Hepatocyte (in vitro differentiated cells): ENCODE data around the gene CHD5. TPM values are rescaled to one million over a fixed set of nuclear protein-coding genes. Genes with fewer than 3 reads are reported as not detected.

Source experiments
- DNase-seq: peaks from one replicate; pipeline ENCODE4 v3.0.0-alpha.2; 2016; ENCODE audit warnings: low spot score
- H2AFZ ChIP-seq: fragments of 200-600 bp; sonication (generic); 2 replicates; pipeline ENCODE4 v1.6.0; 2016; ENCODE audit warnings: antibody characterized with exemption, mild to moderate bottlenecking
- H3K27ac ChIP-seq: fragments of 200-600 bp; sonication (generic); 2 replicates; pipeline ENCODE4 v1.5.1; 2016; ENCODE audit warnings: mild to moderate bottlenecking
- H3K27me3 ChIP-seq: fragments of 200-600 bp; sonication (generic); 2 replicates; pipeline ENCODE4 v1.6.1; 2016
- H3K36me3 ChIP-seq: fragments of 200-600 bp; sonication (generic); replicated peaks from 2 replicates; pipeline ENCODE4 v1.5.1; 2016; ENCODE audit warnings: low read depth; ENCODE audit not compliant: insufficient read depth
- H3K4me1 ChIP-seq: fragments of 200-600 bp; sonication (generic); 2 replicates; pipeline ENCODE4 v1.5.1; 2016; ENCODE audit warnings: mild to moderate bottlenecking, moderate library complexity; ENCODE audit not compliant: insufficient read depth
- H3K4me2 ChIP-seq: fragments of 200-600 bp; sonication (generic); 2 replicates; pipeline ENCODE4 v1.6.0; 2016
- H3K4me3 ChIP-seq: fragments of 200-600 bp; sonication (generic); 2 replicates; pipeline ENCODE4 v1.5.1; 2016; ENCODE audit warnings: mild to moderate bottlenecking
- H3K79me2 ChIP-seq: fragments of 200-600 bp; sonication (generic); 2 replicates; pipeline ENCODE4 v1.6.0; 2017; ENCODE audit warnings: mild to moderate bottlenecking
- H3K9me2 ChIP-seq: fragments of 200-600 bp; sonication (generic); replicated peaks from 2 replicates; pipeline ENCODE4 v1.6.0; 2017; ENCODE audit warnings: mild to moderate bottlenecking; ENCODE audit not compliant: insufficient read depth
- H3K9me3 ChIP-seq: fragments of 200-600 bp; sonication (generic); 2 replicates; pipeline ENCODE4 v1.5.1; 2016; ENCODE audit warnings: low read depth, mild to moderate bottlenecking
- H4K20me1 ChIP-seq: fragments of 200-600 bp; sonication (generic); 2 replicates; pipeline ENCODE4 v1.6.0; 2016; ENCODE audit warnings: mild to moderate bottlenecking; ENCODE audit not compliant: insufficient read depth, poor library complexity, severe bottlenecking
- CTCF ChIP-seq: fragments of 200-600 bp; sonication (generic); IDR thresholded peaks from 2 replicates; pipeline ENCODE4 v1.5.1; 2016; ENCODE audit warnings: antibody characterized with exemption, mild to moderate bottlenecking; ENCODE audit not compliant: poor library complexity
- EZH2 ChIP-seq: fragments of 200-600 bp; sonication (generic); IDR thresholded peaks from 2 replicates; pipeline ENCODE4 v1.6.1; 2016; ENCODE audit warnings: antibody characterized with exemption, mild to moderate bottlenecking, borderline replicate concordance
- EZH2phosphoT487 ChIP-seq: fragments of 200-600 bp; sonication (generic); IDR thresholded peaks from one replicate; pipeline ENCODE4 v1.6.1; 2018; ENCODE audit warnings: antibody characterized with exemption, mild to moderate bottlenecking, low read depth, moderate library complexity; ENCODE audit not compliant: unreplicated experiment, severe bottlenecking
- WGBS: methylation state at CpG from one replicate; pipeline ENCODE4 v1.1.6; 2016; ENCODE audit warnings: low lambda C conversion rate; ENCODE audit errors: missing lambda C conversion rate; 5-methylcytosine and 5-hydroxymethylcytosine counted together
- polyA plus RNA-seq: library from polyadenylated mRNA; unstranded; fragments of >200 nt; fragmentation: Nextera tagmentation; extraction: Ambion mirVana; gene quantifications from 2 replicates; pipeline ENCODE4 v1.2.1, GENCODE V29; 2016
- total RNA-seq: library from RNA; depleted of rRNA; stranded (reverse); fragments of >200 nt; gene quantifications from 2 replicates; pipeline ENCODE4 v1.2.3, GENCODE V29; 2014

Gene CHD5
- total and polyA plus RNA-seq, 2 experiments from 2014 or later, result 0.13 TPM; not detected in 1

GRCh38 chr1:6094801-6095505 is 85.2 kb downstream of the CHD5 start:
- Histone ChIP-seq H2AFZ (no peak overlapping the region), H3K4me3 (no peak overlapping the region), H4K20me1 (no peaks in the 10 kb centered on the region), H3K4me2 (no peak overlapping the region), H3K36me3 (no peaks in the 10 kb centered on the region), H3K9me3 (no peaks in the 10 kb centered on the region), H3K4me1 (no peaks in the 10 kb centered on the region), H3K79me2 (no peaks in the 10 kb centered on the region), H3K27ac (no peak overlapping the region), H3K27me3 (no peaks in the 10 kb centered on the region), H3K9me2 (no peaks in the 10 kb centered on the region)
- TF ChIP-seq EZH2 (no peak), CTCF (no peak), EZH2phosphoT487 (no peak)
- 95% methylated on average over 21 of the region's 21 CpGs for WGBS
- DNase-seq, result no peak

GRCh38 chr1:6094246-6094645 is 85.9 kb downstream of the CHD5 start:
- H3K27me3 ChIP-seq, result no peaks in the 10 kb centered on the region
- H3K9me3 ChIP-seq, result no peaks in the 10 kb centered on the region
- no peaks in the 10 kb centered on the region for H3K79me2 ChIP-seq
- TF ChIP-seq EZH2phosphoT487 (no peak), EZH2 (no peak), CTCF (no peak)
- H3K4me3 ChIP-seq, result no peak overlapping the region
- H3K36me3 ChIP-seq, result no peaks in the 10 kb centered on the region
- H2AFZ ChIP-seq, result no peak overlapping the region
- WGBS, result 96% methylated on average over 18 of the region's 19 CpGs
- H3K9me2 ChIP-seq, result no peaks in the 10 kb centered on the region
- no peak overlapping the region for H3K27ac ChIP-seq
- H3K4me2 ChIP-seq, result no peak overlapping the region
- DNase-seq, result no peak
- no peaks in the 10 kb centered on the region for H3K4me1 ChIP-seq
- H4K20me1 ChIP-seq, result no peaks in the 10 kb centered on the region

GRCh38 chr1:6093611-6094010 is 86.5 kb downstream of the CHD5 start:
- H3K27me3 ChIP-seq, result no peaks in the 10 kb centered on the region
- H3K4me1 ChIP-seq, result no peaks in the 10 kb centered on the region
- no peaks in the 10 kb centered on the region for H3K9me2 ChIP-seq
- no peak for TF ChIP-seq CTCF
- no peak for TF ChIP-seq EZH2
- TF ChIP-seq EZH2phosphoT487, result no peak
- DNase-seq, result no peak
- H3K4me2 ChIP-seq, result no peak overlapping the region
- no peak overlapping the region for H2AFZ ChIP-seq
- H4K20me1 ChIP-seq, result no peaks in the 10 kb centered on the region
- no peaks in the 10 kb centered on the region for H3K9me3 ChIP-seq
- H3K4me3 ChIP-seq, result no peak overlapping the region
- no peak overlapping the region for H3K27ac ChIP-seq
- 80% methylated on average over 9 of the region's 9 CpGs for WGBS
- H3K79me2 ChIP-seq, result no peaks in the 10 kb centered on the region
- H3K36me3 ChIP-seq, result no peaks in the 10 kb centered on the region
